ENCODE results near the gene CRB3. TPM values are rescaled to one million over a fixed set of nuclear protein-coding genes. Genes with fewer than 3 reads are reported as not detected.

The CRB3 gene
- total RNA-seq, 1 experiment from 2014 or later, result 13.6 TPM

GRCh38 chr19:6481541-6482342 is 17.7 kb downstream of the CRB3 start, which contains the start of gene DENND1C:
Gene DENND1C, minus strand, starts transcription at chr19:6481787. Its CDS starts 92 bp downstream, at chr19:6481695.
- no TSS peak for BruUV-seq (replicated peaks)
- ChIA-PET POLR2A (interaction anchor here (0.6 kb wide), 1 partner anchor 47 kb away, joined by 3 read pairs; no protein-coding TSS in a partner anchor), CTCF (interaction anchor here (0.5 to 0.6 kb wide), 2 partner anchors 16 to 254 kb away, joined by 3 to 5 read pairs; no protein-coding TSS in a partner anchor)
- DNase-seq (ENCODE audit: unreplicated experiment), result peak; percentile 27
- TF ChIP-seq CTCF (IDR thresholded peaks at IDR 0.05; ENCODE audit: unreplicated experiment), result peak; percentile 26
- intact Hi-C loops (cut with micrococcal nuclease), result no loop called here
- no peaks in the 10 kb centered on the region for H3K36me3 Mint-ChIP-seq (ENCODE audit: insufficient read depth, unreplicated experiment)
- no peaks in the 10 kb centered on the region for H3K27me3 Mint-ChIP-seq (ENCODE audit: insufficient read depth, unreplicated experiment)
- H3K4me1 Mint-ChIP-seq (ENCODE audit: insufficient read depth, unreplicated experiment), result peaks cover 14% of the 10 kb centered on the region
- H3K27ac Mint-ChIP-seq (ENCODE audit: low read depth, unreplicated experiment), result no peak within 1 kb of the TSS
- no peak within 1 kb of the TSS for H3K4me3 Mint-ChIP-seq (ENCODE audit: unreplicated experiment)
- H3K9me3 Mint-ChIP-seq (ENCODE audit: unreplicated experiment), result no peaks in the 10 kb centered on the region

- no peaks in the 10 kb centered on the region for H3K9me3 Mint-ChIP-seq (ENCODE audit: unreplicated experiment)
- H3K36me3 Mint-ChIP-seq (ENCODE audit: insufficient read depth, unreplicated experiment), result no peaks in the 10 kb centered on the region
- intact Hi-C loops (cut with micrococcal nuclease), result no loop called here
Observed at GRCh38 chr19:6482343-6482686, 18.2 kb downstream of the CRB3 start.

GRCh38 chr19:6483235-6483634 is 19.2 kb downstream of the CRB3 start:
- TF ChIP-seq CTCF (IDR thresholded peaks at IDR 0.05; ENCODE audit: unreplicated experiment), result no peak
- Mint-ChIP-seq H3K4me3 (ENCODE audit: unreplicated experiment) (no peak overlapping the region), H3K4me1 (ENCODE audit: insufficient read depth, unreplicated experiment) (peaks cover 14% of the 10 kb centered on the region), H3K36me3 (ENCODE audit: insufficient read depth, unreplicated experiment) (no peaks in the 10 kb centered on the region), H3K27ac (ENCODE audit: low read depth, unreplicated experiment) (no peak overlapping the region), H3K27me3 (ENCODE audit: insufficient read depth, unreplicated experiment) (no peaks in the 10 kb centered on the region), H3K9me3 (ENCODE audit: unreplicated experiment) (no peaks in the 10 kb centered on the region)
- intact Hi-C loops (cut with micrococcal nuclease), result no loop called here
- ChIA-PET CTCF (interaction anchor here (0.7 kb wide), 2 partner anchors 206 to 776 kb away, joined by 3 read pairs; no protein-coding TSS in a partner anchor), POLR2A (no interaction called here)
- DNase-seq (ENCODE audit: unreplicated experiment), result no peak
- BruUV-seq (replicated peaks), result no TSS peak

More at GRCh38 chr19:6482343-6482686, 18.2 kb downstream of the CRB3 start:
- no TSS peak for BruUV-seq (replicated peaks)
- Mint-ChIP-seq H3K4me1 (ENCODE audit: insufficient read depth, unreplicated experiment) (peaks cover 14% of the 10 kb centered on the region), H3K27ac (ENCODE audit: low read depth, unreplicated experiment) (no peak overlapping the region), H3K4me3 (ENCODE audit: unreplicated experiment) (no peak overlapping the region), H3K27me3 (ENCODE audit: insufficient read depth, unreplicated experiment) (no peaks in the 10 kb centered on the region)
- no peak for DNase-seq (ENCODE audit: unreplicated experiment)
- ChIA-PET POLR2A (interaction anchor here (0.6 kb wide), 1 partner anchor 47 kb away, joined by 3 read pairs; no protein-coding TSS in a partner anchor), CTCF (no interaction called here)
- no peak for TF ChIP-seq CTCF (IDR thresholded peaks at IDR 0.05; ENCODE audit: unreplicated experiment)

- no peak for TF ChIP-seq CTCF (IDR thresholded peaks at IDR 0.05; ENCODE audit: unreplicated experiment)
Observed at GRCh38 chr19:6484230-6484629, 20.2 kb downstream of the CRB3 start.

More at GRCh38 chr19:6484230-6484629, 20.2 kb downstream of the CRB3 start:
- POLR2A ChIA-PET, result interaction anchor here (1.2 kb wide), 1 partner anchor 32 kb away, joined by 3 read pairs; no protein-coding TSS in a partner anchor
- Mint-ChIP-seq H3K4me1 (ENCODE audit: insufficient read depth, unreplicated experiment) (peaks cover 14% of the 10 kb centered on the region), H3K27me3 (ENCODE audit: insufficient read depth, unreplicated experiment) (no peaks in the 10 kb centered on the region), H3K27ac (ENCODE audit: low read depth, unreplicated experiment) (no peak overlapping the region), H3K36me3 (ENCODE audit: insufficient read depth, unreplicated experiment) (no peaks in the 10 kb centered on the region), H3K4me3 (ENCODE audit: unreplicated experiment) (no peak overlapping the region), H3K9me3 (ENCODE audit: unreplicated experiment) (no peaks in the 10 kb centered on the region)
- DNase-seq (ENCODE audit: unreplicated experiment), result peak; percentile 93
- intact Hi-C loops (cut with micrococcal nuclease), result no loop called here
- no TSS peak for BruUV-seq (replicated peaks)
- CTCF ChIA-PET, result interaction anchor here (0.6 kb wide), 1 partner anchor 64 kb away, joined by 6 read pairs; no protein-coding TSS in a partner anchor

Measured in MCF 10A (cell line).